ENCODE data around the gene ZBTB17. TPM values are rescaled to one million over a fixed set of nuclear protein-coding genes. Genes with fewer than 3 reads are reported as not detected.
A peak's percentile ranks its signal among the peaks of the same experiment; 100 is the strongest.

Gene ZBTB17
- total RNA-seq, 1 experiment from 2014 or later: 41.6 TPM

DNA sequence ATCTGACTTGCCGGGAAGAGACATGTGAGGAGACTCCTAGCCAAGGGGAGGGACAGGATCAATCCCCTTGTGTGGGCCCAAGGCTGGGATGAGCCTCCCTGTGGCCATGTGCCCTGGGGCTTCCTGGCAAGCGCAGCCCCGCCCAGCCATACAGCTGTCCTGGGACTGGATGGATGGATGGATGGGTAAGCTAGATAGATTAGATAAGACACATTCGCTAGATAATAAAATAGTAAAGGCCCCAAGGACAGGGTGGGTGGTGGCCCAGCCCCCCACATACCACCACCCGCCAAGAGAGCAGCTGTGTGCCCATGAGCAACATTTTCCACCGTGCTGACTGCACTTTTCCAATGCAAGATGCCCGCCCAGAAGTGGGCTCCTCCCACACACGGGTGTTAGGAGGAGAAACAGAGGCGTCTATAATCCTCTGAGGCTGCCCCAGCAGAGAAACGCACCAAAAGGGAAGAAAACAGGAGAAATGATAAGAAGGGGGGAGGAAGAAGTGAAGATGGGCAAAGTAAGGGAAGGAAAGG lies 25.1 kb downstream of the ZBTB17 start:
- no peaks in the 10 kb centered on the region; the same call in 1 of the 2 replicates for H3K36me3 ChIP-seq (ENCODE audit: control insufficient read depth, insufficient read depth, low read length)
- TF ChIP-seq SIN3A (IDR thresholded peaks at IDR 0.05; ENCODE audit: borderline replicate concordance, insufficient read depth, low read depth, low read length) (no peak), TCF7L2 (IDR thresholded peaks at IDR 0.05; ENCODE audit: low read depth, low read length) (no peak)
- H3K27me3 ChIP-seq (ENCODE audit: control insufficient read depth, insufficient read depth, low read length): no peaks in the 10 kb centered on the region
- BruUV-seq (replicated peaks): no TSS peak
- intact Hi-C loops (cut with micrococcal nuclease; ENCODE audit: unreplicated experiment) (no loop called here), in situ Hi-C loops (cut with HindIII; ENCODE audit: low pct_unique_long_range_greater_than_20kb, low sequenced_read_pairs) (no loop called here)
- ChIA-PET CTCF (no interaction called here), POLR2A (no interaction called here)
- DNase-seq (ENCODE audit: low read depth, low spot score) (no peak), ATAC-seq (no peak)
- H3K27ac ChIP-seq (ENCODE audit: low read length): peak overlapping the region; percentile 69
- H3K4me1 ChIP-seq (ENCODE audit: control insufficient read depth, insufficient read depth, low read length): peaks cover 55% of the 10 kb centered on the region
- no peak overlapping the region for H3K4me3 ChIP-seq (ENCODE audit: low read depth in 2 of 2, low read length in 2 of 2)
- H3K9me3 ChIP-seq (ENCODE audit: control insufficient read depth, insufficient read depth, low read depth, low read length): no peaks in the 10 kb centered on the region

DNA sequence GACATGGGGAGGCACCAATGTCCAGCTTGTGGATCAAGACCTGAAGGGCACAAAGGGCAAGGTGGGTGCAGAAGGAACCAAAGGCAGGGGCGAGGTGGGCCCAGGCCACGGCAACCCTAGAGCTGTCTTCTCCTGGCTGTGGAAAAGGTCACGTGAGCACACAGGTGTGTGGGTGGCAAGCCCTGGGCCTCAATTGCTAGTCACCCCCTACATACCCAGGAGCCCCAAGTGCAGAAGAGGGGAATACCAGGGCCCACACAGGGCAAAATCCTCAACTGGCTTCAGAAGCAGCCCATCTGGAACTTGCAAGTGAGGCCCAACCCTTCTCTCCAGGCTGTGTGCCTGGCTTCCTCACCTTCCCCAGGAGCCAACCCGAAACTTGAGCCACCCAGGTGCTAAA lies 25.6 kb downstream of the ZBTB17 start:
- Histone ChIP-seq H3K27ac (ENCODE audit: low read length) (peak overlapping the region; percentile 69), H3K4me3 (ENCODE audit: low read depth in 2 of 2, low read length in 2 of 2) (no peak overlapping the region), H3K36me3 (ENCODE audit: control insufficient read depth, insufficient read depth, low read length) (no peaks in the 10 kb centered on the region; the same call in 1 of the 2 replicates), H3K9me3 (ENCODE audit: control insufficient read depth, insufficient read depth, low read depth, low read length) (no peaks in the 10 kb centered on the region), H3K27me3 (ENCODE audit: control insufficient read depth, insufficient read depth, low read length) (no peaks in the 10 kb centered on the region), H3K4me1 (ENCODE audit: control insufficient read depth, insufficient read depth, low read length) (peaks cover 55% of the 10 kb centered on the region)
- TF ChIP-seq, protein P1, sequence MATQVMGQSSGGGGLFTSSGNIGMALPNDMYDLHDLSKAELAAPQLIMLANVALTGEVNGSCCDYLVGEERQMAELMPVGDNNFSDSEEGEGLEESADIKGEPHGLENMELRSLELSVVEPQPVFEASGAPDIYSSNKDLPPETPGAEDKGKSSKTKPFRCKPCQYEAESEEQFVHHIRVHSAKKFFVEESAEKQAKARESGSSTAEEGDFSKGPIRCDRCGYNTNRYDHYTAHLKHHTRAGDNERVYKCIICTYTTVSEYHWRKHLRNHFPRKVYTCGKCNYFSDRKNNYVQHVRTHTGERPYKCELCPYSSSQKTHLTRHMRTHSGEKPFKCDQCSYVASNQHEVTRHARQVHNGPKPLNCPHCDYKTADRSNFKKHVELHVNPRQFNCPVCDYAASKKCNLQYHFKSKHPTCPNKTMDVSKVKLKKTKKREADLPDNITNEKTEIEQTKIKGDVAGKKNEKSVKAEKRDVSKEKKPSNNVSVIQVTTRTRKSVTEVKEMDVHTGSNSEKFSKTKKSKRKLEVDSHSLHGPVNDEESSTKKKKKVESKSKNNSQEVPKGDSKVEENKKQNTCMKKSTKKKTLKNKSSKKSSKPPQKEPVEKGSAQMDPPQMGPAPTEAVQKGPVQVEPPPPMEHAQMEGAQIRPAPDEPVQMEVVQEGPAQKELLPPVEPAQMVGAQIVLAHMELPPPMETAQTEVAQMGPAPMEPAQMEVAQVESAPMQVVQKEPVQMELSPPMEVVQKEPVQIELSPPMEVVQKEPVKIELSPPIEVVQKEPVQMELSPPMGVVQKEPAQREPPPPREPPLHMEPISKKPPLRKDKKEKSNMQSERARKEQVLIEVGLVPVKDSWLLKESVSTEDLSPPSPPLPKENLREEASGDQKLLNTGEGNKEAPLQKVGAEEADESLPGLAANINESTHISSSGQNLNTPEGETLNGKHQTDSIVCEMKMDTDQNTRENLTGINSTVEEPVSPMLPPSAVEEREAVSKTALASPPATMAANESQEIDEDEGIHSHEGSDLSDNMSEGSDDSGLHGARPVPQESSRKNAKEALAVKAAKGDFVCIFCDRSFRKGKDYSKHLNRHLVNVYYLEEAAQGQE (IDR thresholded peaks at IDR 0.05; ENCODE audit: insufficient read depth in 1 of 2, low read depth in 2 of 2, low read length in 1 of 2): no peak
- no peak for TF ChIP-seq POLR2AphosphoS5 (IDR thresholded peaks at IDR 0.05; ENCODE audit: low read depth, low read length)
- TF ChIP-seq TCF7L2 (IDR thresholded peaks at IDR 0.05; ENCODE audit: low read depth, low read length): no peak
- no peak for TF ChIP-seq SIN3A (IDR thresholded peaks at IDR 0.05; ENCODE audit: borderline replicate concordance, insufficient read depth, low read depth, low read length)
- TF ChIP-seq, protein P2, sequence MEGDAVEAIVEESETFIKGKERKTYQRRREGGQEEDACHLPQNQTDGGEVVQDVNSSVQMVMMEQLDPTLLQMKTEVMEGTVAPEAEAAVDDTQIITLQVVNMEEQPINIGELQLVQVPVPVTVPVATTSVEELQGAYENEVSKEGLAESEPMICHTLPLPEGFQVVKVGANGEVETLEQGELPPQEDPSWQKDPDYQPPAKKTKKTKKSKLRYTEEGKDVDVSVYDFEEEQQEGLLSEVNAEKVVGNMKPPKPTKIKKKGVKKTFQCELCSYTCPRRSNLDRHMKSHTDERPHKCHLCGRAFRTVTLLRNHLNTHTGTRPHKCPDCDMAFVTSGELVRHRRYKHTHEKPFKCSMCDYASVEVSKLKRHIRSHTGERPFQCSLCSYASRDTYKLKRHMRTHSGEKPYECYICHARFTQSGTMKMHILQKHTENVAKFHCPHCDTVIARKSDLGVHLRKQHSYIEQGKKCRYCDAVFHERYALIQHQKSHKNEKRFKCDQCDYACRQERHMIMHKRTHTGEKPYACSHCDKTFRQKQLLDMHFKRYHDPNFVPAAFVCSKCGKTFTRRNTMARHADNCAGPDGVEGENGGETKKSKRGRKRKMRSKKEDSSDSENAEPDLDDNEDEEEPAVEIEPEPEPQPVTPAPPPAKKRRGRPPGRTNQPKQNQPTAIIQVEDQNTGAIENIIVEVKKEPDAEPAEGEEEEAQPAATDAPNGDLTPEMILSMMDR (IDR thresholded peaks at IDR 0.05): no peak
- CTCF ChIA-PET: no interaction called here
- no peak for DNase-seq (ENCODE audit: low read depth, low spot score)
- in situ Hi-C loops (cut with HindIII; ENCODE audit: low pct_unique_long_range_greater_than_20kb, low sequenced_read_pairs) (no loop called here), intact Hi-C loops (cut with micrococcal nuclease; ENCODE audit: unreplicated experiment) (no loop called here)
- BruUV-seq (replicated peaks): no TSS peak
- no peak for ATAC-seq
- POLR2A ChIA-PET: no interaction called here

DNA sequence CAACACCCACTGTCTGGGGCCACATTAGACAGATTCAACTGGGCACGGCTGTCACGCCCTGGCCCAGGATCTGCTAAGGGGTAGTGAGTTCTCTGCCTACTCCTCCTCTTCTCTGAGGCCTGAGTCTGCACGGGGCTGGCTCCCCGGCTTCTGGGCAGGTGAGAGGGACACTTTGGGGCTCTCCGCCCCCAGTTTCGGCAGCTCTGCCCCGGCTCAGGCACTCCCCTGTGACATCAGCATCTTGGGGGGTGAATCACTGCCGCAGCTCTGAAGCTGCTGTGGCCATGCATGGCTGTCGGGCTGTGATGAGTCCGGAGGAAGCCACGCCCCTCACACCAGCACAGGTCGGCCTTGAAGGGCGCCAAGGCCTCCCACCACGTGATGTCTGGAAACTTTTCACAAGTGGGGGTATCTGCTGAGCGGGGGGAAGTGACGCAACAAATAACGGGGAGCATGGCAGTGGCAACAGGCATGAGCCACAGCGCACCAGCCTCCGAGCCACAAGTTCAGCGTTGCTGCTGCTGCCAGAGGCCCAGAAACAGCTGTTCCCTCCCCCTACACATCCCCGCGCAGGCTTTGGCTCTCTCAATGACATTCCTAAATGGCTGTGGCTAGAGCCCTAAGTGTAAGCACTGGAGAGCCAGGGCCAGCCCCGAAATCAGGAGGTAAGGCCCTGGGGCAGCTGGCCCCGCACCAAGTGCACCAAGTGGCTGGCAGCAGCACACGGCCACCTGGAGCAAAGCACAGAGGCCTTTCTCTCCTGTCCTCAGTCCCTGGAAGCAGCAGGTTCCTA lies 26.3 kb downstream of the ZBTB17 start:
- Histone ChIP-seq H3K27ac (ENCODE audit: low read length) (peak overlapping the region; percentile 69), H3K4me3 (ENCODE audit: low read depth in 2 of 2, low read length in 2 of 2) (no peak overlapping the region), H3K4me1 (ENCODE audit: control insufficient read depth, insufficient read depth, low read length) (peaks cover 55% of the 10 kb centered on the region), H3K27me3 (ENCODE audit: control insufficient read depth, insufficient read depth, low read length) (no peaks in the 10 kb centered on the region), H3K9me3 (ENCODE audit: control insufficient read depth, insufficient read depth, low read depth, low read length) (no peaks in the 10 kb centered on the region), H3K36me3 (ENCODE audit: control insufficient read depth, insufficient read depth, low read length) (peaks cover 3% of the 10 kb centered on the region; the same call in 1 of the 2 replicates)
- POLR2A ChIA-PET: no interaction called here
- ATAC-seq (peak; percentile 59), DNase-seq (ENCODE audit: low read depth, low spot score) (no peak)
- BruUV-seq (replicated peaks): no TSS peak
- in situ Hi-C loops (cut with HindIII; ENCODE audit: low pct_unique_long_range_greater_than_20kb, low sequenced_read_pairs): no loop called here
- intact Hi-C loops (cut with micrococcal nuclease; ENCODE audit: unreplicated experiment): no loop called here
- CTCF ChIA-PET: no interaction called here
- TF ChIP-seq POLR2AphosphoS5 (IDR thresholded peaks at IDR 0.05; ENCODE audit: low read depth, low read length) (no peak), TCF7L2 (IDR thresholded peaks at IDR 0.05; ENCODE audit: low read depth, low read length) (no peak), SIN3A (IDR thresholded peaks at IDR 0.05; ENCODE audit: borderline replicate concordance, insufficient read depth, low read depth, low read length) (no peak)
- TF ChIP-seq, protein P2 (IDR thresholded peaks at IDR 0.05): no peak
- TF ChIP-seq, protein P1 (IDR thresholded peaks at IDR 0.05; ENCODE audit: insufficient read depth in 1 of 2, low read depth in 2 of 2, low read length in 1 of 2): no peak

Measured in Panc1 (cell line).